Gastroesophageal sphincter (tissue), 3 donors: ENCODE data around the gene ZSWIM7.

Experiments used
- CTCF ChIP-seq, 4 experiments: fragments of 200-600 bp in 2 of 4; fragments of 450-650 bp in 2 of 4; sonication (generic) in 1 of 4; IDR thresholded peaks; one replicate each; pipeline ENCODE4 v1.5.1; 2017 to 2019; ENCODE audit warnings: antibody characterized with exemption in 4 of 4, mild to moderate bottlenecking in 2 of 4, moderate library complexity in 2 of 4
- POLR2AphosphoS5 ChIP-seq: sonication (generic); formaldehyde crosslinking; IDR thresholded peaks from one replicate; pipeline ENCODE4 v1.6.1; 2017; ENCODE audit warnings: antibody characterized with exemption

DNA sequence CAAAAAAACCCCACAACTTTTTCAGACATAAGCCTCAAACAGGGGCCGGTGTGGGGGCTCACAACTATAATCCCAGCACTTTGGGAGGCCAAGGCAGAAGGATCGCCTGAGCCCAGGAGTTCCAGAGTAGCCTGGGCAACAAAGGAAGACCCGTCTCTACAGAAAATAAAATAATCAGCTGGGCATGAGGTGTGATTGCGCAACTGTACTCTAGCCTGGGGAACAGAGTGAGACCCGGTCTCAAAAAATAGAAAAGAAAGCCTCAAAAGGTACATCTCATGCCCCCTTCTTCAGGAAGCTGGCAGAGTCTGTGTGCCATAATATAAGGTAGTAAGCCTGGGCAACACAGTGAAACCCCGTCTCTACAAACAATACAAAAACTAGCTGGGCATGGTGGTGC lies 3.2 kb downstream of the ZSWIM7 start:
- TF ChIP-seq CTCF (IDR thresholded peaks at IDR 0.05) (no peak), POLR2AphosphoS5 (no peak)
